Measurements from ENCODE around the gene PANK4.

Gene PANK4

GRCh38 chr1:2473198-2473597, 53.2 kb downstream of the PANK4 start:
- Histone ChIP-seq H3K27ac (no peak overlapping the region), H3K27me3 (replicated peaks) (no peaks in the 10 kb centered on the region), H3K4me3 (ENCODE audit: low read depth, low read length) (no peak overlapping the region), H3K36me3 (replicated peaks) (no peaks in the 10 kb centered on the region)
- no peak for DNase-seq
- in situ Hi-C loops (cut with HindIII; ENCODE audit: low pct_ligation_motif_present, low sequenced_read_pairs): no loop called here
- TF ChIP-seq CTCF (IDR thresholded peaks at IDR 0.05; ENCODE audit: low read depth, low read length, missing control alignments): no peak

GRCh38 chr1:2472561-2473177, 53.7 kb downstream of the PANK4 start:
- no peak overlapping the region for H3K4me3 ChIP-seq (ENCODE audit: low read depth, low read length)
- no peak for TF ChIP-seq CTCF (IDR thresholded peaks at IDR 0.05; ENCODE audit: low read depth, low read length, missing control alignments)

GRCh38 chr1:2472109-2472508, 54.3 kb downstream of the PANK4 start:
- Histone ChIP-seq H3K4me3 (ENCODE audit: low read depth, low read length) (no peak overlapping the region), H3K27ac (no peak overlapping the region), H3K36me3 (replicated peaks) (no peaks in the 10 kb centered on the region), H3K27me3 (replicated peaks) (no peaks in the 10 kb centered on the region)
- TF ChIP-seq CTCF (IDR thresholded peaks at IDR 0.05; ENCODE audit: low read depth, low read length, missing control alignments): no peak
- in situ Hi-C loops (cut with HindIII; ENCODE audit: low pct_ligation_motif_present, low sequenced_read_pairs): no loop called here
- no peak for DNase-seq

More at GRCh38 chr1:2472561-2473177, 53.7 kb downstream of the PANK4 start:
- no peak overlapping the region for H3K27ac ChIP-seq
- DNase-seq: no peak
- no peaks in the 10 kb centered on the region for H3K27me3 ChIP-seq (replicated peaks)
- no peaks in the 10 kb centered on the region for H3K36me3 ChIP-seq (replicated peaks)
- in situ Hi-C loops (cut with HindIII; ENCODE audit: low pct_ligation_motif_present, low sequenced_read_pairs): no loop called here

GRCh38 chr1:2471587-2472001, 54.8 kb downstream of the PANK4 start:
- H3K27ac ChIP-seq: no peak overlapping the region
- in situ Hi-C loops (cut with HindIII; ENCODE audit: low pct_ligation_motif_present, low sequenced_read_pairs): no loop called here
- no peaks in the 10 kb centered on the region for H3K27me3 ChIP-seq (replicated peaks)
- no peak for DNase-seq
- no peak for TF ChIP-seq CTCF (IDR thresholded peaks at IDR 0.05; ENCODE audit: low read depth, low read length, missing control alignments)
- no peaks in the 10 kb centered on the region for H3K36me3 ChIP-seq (replicated peaks)
- no peak overlapping the region for H3K4me3 ChIP-seq (ENCODE audit: low read depth, low read length)

GRCh38 chr1:2471159-2471471, 55.3 kb downstream of the PANK4 start:
- no peak for DNase-seq
- H3K36me3 ChIP-seq (replicated peaks): no peaks in the 10 kb centered on the region
- H3K27ac ChIP-seq: no peak overlapping the region
- H3K4me3 ChIP-seq (ENCODE audit: low read depth, low read length): no peak overlapping the region
- in situ Hi-C loops (cut with HindIII; ENCODE audit: low pct_ligation_motif_present, low sequenced_read_pairs): no loop called here
- no peaks in the 10 kb centered on the region for H3K27me3 ChIP-seq (replicated peaks)
- no peak for TF ChIP-seq CTCF (IDR thresholded peaks at IDR 0.05; ENCODE audit: low read depth, low read length, missing control alignments)
